Fibroblast of lung (primary cell): ENCODE results near the gene SLC6A19. TPM values are rescaled to one million over a fixed set of nuclear protein-coding genes. Genes with fewer than 3 reads are reported as not detected.
"Not testable (repeated sequence)": the region's sequence is repeated elsewhere in the genome, so short reads cannot be mapped to it uniquely, and the experiment has no call there.

Experiments used
- DNase-seq, 2 donors: peaks; one replicate each; pipeline versions ENCODE4 v3.0.0 to v3.0.0-alpha.2; 2010; ENCODE audit warnings: low read depth in 2 of 2
- H2AFZ ChIP-seq: 2 replicates; pipeline ENCODE4 v1.5.1; 2012; ENCODE audit warnings: low read length, control low read depth, inconsistent platforms
- H3K27ac ChIP-seq: 2 replicates; pipeline ENCODE4 v1.5.1; 2011; ENCODE audit warnings: low read length, control low read depth; ENCODE audit not compliant: insufficient read depth
- H3K27me3 ChIP-seq: 2 replicates; pipeline ENCODE4 v1.5.1; 2011; ENCODE audit warnings: mild to moderate bottlenecking, low read length; ENCODE audit not compliant: control insufficient read depth, insufficient read depth
- H3K36me3 ChIP-seq: 2 replicates; pipeline ENCODE4 v1.5.1; 2011; ENCODE audit warnings: low read length; ENCODE audit not compliant: control insufficient read depth, insufficient read depth
- H3K4me1 ChIP-seq: 2 replicates; pipeline ENCODE4 v1.5.1; 2011; ENCODE audit warnings: low read length; ENCODE audit not compliant: control insufficient read depth, insufficient read depth; ENCODE audit errors: extremely low read depth
- H3K4me2 ChIP-seq: 2 replicates; pipeline ENCODE4 v1.5.1; 2011; ENCODE audit warnings: low read length, control low read depth; ENCODE audit not compliant: insufficient read depth; ENCODE audit errors: extremely low read depth
- H3K4me3 ChIP-seq, 4 experiments: fragments of 200-600 bp in 1 of 4; sonication (generic) in 1 of 4; replicated peaks in 1 of 4; 2 replicates each; pipeline ENCODE4 v1.5.1; 2011 to 2016; ENCODE audit warnings: low read length in 4 of 4, low read depth in 3 of 4, mild to moderate bottlenecking in 3 of 4, control low read depth in 2 of 4, inconsistent platforms in 1 of 4, mixed read lengths in 1 of 4; ENCODE audit not compliant: insufficient read depth in 1 of 4; ENCODE audit errors: control extremely low read depth in 1 of 4
- H3K79me2 ChIP-seq: 2 replicates; pipeline ENCODE4 v1.5.1; 2012; ENCODE audit warnings: mild to moderate bottlenecking, low read length, inconsistent platforms; ENCODE audit not compliant: control insufficient read depth, insufficient read depth
- H3K9ac ChIP-seq: 2 replicates; pipeline ENCODE4 v1.5.1; 2011; ENCODE audit warnings: mild to moderate bottlenecking, low read length, control low read depth; ENCODE audit not compliant: insufficient read depth
- H3K9me3 ChIP-seq: 2 replicates; pipeline ENCODE4 v1.5.1; 2012; ENCODE audit warnings: low read depth, low read length; ENCODE audit not compliant: control insufficient read depth, insufficient read depth
- H4K20me1 ChIP-seq: 2 replicates; pipeline ENCODE4 v1.5.1; 2011; ENCODE audit warnings: low read length; ENCODE audit not compliant: control insufficient read depth, insufficient read depth; ENCODE audit errors: extremely low read depth
- EZH2 ChIP-seq: IDR thresholded peaks from 2 replicates; pipeline ENCODE4 v1.5.1; 2012; ENCODE audit warnings: low read length, control low read depth, mild to moderate bottlenecking; ENCODE audit errors: missing control alignments
- polyA plus RNA-seq, 2 donors: library from polyadenylated mRNA; depleted of rRNA in 1 of 2; stranded (reverse) in 1 of 2; unstranded in 1 of 2; fragments of >200 nt; gene quantifications; 2 replicates each; pipeline ENCODE4 v1.2.1, GENCODE V29; 2011 to 2012; ENCODE audit warnings: missing spikeins in 1 of 2
- total RNA-seq: library from RNA; depleted of rRNA; stranded (reverse); fragments of >200 nt; gene quantifications from 2 replicates; pipeline ENCODE4 v1.2.1, GENCODE V29; 2014
- TF ChIP-seq, protein P1 (sequence below), 2 donors: IDR thresholded peaks in 1 of 2; conservative IDR thresholded peaks in 1 of 2; 1 replicate in 1 of 2; 2 replicates in 1 of 2; pipeline ENCODE4 v1.5.1; 2011 to 2012; ENCODE audit warnings: low read length in 2 of 2, control low read depth in 1 of 2, inconsistent platforms in 1 of 2, low read depth in 1 of 2, mild to moderate bottlenecking in 1 of 2

The SLC6A19 gene
- total and polyA plus RNA-seq, 2 donors (not counting 1 experiment from before 2014, with no cell fraction given) = not detected

DNA sequence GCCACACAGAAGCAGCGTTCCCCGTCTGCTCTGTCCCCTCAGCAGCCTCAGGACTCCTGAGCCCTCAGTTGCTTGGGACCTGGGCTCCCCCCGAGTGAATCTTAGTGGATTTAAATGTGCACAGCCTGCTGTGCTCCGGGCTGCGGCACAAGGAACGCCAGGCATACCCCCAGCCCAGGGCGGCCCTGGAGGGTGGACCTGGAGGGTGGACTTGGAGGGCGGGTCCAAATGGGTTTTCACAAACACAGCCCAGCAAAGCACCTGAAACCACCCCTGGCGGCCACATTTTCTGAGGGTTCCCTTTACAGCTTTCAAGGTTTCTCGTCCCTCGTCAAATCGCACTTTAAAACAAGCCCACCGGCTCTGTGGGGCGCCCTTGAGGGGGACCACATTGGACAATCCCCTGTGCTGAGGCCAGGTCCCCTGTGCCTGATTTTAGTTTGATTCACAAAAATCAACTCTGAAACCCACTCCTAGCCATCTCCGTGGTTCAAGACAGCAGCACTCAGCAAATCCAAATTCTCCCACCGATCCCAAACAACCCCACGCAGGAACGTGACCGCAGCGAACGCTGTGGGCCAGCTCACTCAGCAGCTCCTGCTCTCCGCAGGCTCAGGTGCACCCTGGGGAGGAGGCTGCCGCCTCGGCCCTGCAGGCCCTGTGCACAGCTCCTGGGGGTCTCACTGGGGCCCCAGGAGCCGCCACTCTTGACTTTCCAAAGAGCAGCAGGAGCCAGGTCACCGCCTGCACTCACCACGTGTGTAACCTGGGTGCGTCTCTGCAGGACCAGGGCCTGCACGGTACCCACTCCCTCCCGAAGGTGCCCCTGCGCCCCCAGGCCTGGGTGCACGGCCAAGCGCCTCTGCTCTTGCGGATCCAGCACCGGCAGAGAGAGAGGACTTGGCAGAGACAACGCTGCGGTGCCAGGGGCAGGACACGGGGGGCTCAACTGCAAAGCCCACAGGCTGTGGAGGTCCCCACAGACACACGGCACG is 64.4 kb downstream of the SLC6A19 start:
- TF ChIP-seq EZH2 = no peak
- TF ChIP-seq, protein P1, sequence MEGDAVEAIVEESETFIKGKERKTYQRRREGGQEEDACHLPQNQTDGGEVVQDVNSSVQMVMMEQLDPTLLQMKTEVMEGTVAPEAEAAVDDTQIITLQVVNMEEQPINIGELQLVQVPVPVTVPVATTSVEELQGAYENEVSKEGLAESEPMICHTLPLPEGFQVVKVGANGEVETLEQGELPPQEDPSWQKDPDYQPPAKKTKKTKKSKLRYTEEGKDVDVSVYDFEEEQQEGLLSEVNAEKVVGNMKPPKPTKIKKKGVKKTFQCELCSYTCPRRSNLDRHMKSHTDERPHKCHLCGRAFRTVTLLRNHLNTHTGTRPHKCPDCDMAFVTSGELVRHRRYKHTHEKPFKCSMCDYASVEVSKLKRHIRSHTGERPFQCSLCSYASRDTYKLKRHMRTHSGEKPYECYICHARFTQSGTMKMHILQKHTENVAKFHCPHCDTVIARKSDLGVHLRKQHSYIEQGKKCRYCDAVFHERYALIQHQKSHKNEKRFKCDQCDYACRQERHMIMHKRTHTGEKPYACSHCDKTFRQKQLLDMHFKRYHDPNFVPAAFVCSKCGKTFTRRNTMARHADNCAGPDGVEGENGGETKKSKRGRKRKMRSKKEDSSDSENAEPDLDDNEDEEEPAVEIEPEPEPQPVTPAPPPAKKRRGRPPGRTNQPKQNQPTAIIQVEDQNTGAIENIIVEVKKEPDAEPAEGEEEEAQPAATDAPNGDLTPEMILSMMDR (conservative IDR thresholded peaks at IDR 0.05 in 1 of 2, IDR thresholded peaks at IDR 0.05 in 1 of 2; ENCODE audit: low read depth in 1 of 2, low read length in 2 of 2) = no peak
- no peaks in the 10 kb centered on the region for H3K36me3 ChIP-seq
- no peaks in the 10 kb centered on the region for H3K4me1 ChIP-seq
- H3K4me2 ChIP-seq = no peak overlapping the region
- H3K27ac ChIP-seq = no peak overlapping the region
- H3K79me2 ChIP-seq = no peaks in the 10 kb centered on the region
- H3K27me3 ChIP-seq = no peaks in the 10 kb centered on the region
- no peak overlapping the region for H3K4me3 ChIP-seq
- DNase-seq = no peak
- no peaks in the 10 kb centered on the region for H3K9me3 ChIP-seq
- no peak overlapping the region for H2AFZ ChIP-seq
- no peaks in the 10 kb centered on the region for H4K20me1 ChIP-seq
- H3K9ac ChIP-seq = no peak overlapping the region

DNA sequence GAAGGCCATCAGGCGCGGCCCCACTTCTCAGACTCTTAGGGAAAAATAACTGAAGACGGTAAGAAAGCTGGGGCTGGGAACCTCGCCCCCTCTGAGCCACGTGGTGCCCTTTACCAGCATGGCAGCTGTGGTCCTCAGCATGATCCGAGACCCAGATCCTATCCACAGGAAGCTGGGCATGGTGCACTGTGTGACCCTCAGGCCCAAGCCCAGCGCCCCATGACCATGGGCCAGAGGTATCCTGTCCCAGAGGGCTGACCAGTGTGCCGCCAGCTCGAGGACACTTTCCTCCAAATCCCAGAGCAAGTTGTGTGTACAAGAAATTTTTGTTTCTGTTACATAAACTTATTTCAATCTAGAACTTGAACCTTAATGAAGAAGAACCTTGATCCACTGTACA is 65.4 kb downstream of the SLC6A19 start:
- Histone ChIP-seq H3K36me3 (no peaks in the 10 kb centered on the region), H3K79me2 (no peaks in the 10 kb centered on the region), H3K27me3 (no peaks in the 10 kb centered on the region), H3K4me2 (no peak overlapping the region), H3K9ac (no peak overlapping the region), H3K9me3 (no peaks in the 10 kb centered on the region), H3K4me3 (no peak overlapping the region), H2AFZ (no peak overlapping the region), H4K20me1 (no peaks in the 10 kb centered on the region), H3K27ac (no peak overlapping the region), H3K4me1 (no peaks in the 10 kb centered on the region)
- DNase-seq = no peak
- TF ChIP-seq, protein P1 (conservative IDR thresholded peaks at IDR 0.05 in 1 of 2, IDR thresholded peaks at IDR 0.05 in 1 of 2; ENCODE audit: low read depth in 1 of 2, low read length in 2 of 2) = no peak
- no peak for TF ChIP-seq EZH2

DNA sequence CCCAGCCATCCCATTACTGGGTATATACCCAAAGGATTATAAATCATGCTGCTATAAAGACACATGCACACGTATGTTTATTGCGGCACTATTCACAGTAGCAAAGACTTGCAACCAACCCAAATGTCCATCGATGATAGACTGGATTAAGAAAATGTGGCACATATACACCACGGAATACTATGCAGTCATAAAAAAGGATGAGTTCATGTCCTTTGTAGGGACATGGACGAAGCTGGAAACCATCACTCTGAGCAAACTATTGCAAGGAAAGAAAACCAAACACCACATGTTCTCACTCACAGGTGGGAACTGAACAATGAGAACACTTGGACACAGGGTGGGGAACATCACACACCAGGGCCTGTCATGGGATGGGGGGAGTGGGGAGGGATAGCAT is 66.1 kb downstream of the SLC6A19 start:
- not testable (repeated sequence) for H4K20me1 ChIP-seq, H3K27me3 ChIP-seq, DNase-seq, H3K79me2 ChIP-seq, H3K36me3 ChIP-seq, H2AFZ ChIP-seq, H3K4me2 ChIP-seq, H3K27ac ChIP-seq, H3K9me3 ChIP-seq, H3K9ac ChIP-seq, H3K4me3 ChIP-seq, H3K4me1 ChIP-seq
